Activated effector memory CD4-positive, alpha-beta T cell treated with Interleukin-2 at 50 U/mL for 16 hours (primary cell): Measurements from ENCODE around the gene MTPN.
A peak's percentile ranks its signal among the peaks of the same experiment; 100 is the strongest.

Experiments
- DNase-seq: peaks from one replicate; pipeline ENCODE4 v3.0.0-alpha.2; 2020

MTPN gene

DNA sequence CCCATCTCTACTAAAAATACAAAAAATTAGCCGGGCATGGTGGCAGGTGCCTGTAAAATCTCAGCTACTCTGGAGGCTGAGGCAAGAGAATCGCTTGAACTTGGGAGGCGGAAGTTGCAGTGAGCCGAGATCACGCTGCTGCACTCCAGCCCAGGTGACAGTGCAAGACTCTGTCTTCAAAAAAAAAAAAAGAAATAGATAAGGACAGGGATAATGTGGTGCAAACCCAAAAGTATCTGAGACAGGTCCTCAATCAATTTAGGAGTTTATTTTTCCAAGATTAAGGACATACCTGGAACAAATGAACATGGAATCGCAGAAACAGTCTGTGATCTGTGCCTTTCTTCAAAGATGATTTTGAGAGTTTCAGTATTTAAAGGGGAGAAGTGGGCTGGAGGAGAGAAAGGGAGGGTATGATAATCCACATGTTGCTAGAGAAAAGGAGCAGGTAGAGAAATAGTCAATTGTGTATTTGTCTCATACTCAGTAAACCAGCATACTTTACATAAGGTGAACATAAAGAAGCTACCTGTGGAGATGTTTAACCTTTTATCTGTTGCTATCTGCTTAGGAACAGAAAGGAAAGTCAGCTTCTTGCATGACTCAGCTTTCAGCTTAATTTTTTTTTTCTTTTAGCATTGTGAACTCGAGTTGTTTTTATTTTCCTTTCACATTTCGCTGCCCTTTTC, 4.9 kb upstream of the MTPN start:
- DNase-seq: no peak

DNA sequence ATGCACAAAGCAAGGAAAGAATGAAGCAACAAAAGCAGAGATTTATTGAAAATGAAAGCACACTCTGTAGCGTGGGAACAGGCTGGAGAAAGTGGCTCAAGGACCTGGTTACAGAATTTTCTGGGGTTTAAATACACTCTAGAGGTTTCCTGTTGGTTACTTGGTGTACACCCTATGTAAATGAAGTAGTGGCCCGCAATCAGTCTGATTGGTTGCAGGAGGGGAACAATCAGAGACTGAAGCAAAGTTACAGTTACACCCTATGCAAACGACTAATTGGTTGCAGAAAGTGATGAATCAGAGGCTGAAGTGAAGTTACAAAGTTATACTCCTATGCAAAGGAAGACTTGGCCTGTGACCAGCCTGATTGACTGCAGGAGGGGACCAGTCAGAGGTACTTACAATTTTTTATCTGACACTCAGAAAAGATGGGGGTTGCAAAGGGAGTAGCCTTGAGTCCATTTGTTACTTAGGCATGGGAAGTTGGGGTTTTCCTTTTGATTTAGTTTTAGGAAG, 3.6 kb upstream of the MTPN start:
- DNase-seq: peak; percentile 32

DNA sequence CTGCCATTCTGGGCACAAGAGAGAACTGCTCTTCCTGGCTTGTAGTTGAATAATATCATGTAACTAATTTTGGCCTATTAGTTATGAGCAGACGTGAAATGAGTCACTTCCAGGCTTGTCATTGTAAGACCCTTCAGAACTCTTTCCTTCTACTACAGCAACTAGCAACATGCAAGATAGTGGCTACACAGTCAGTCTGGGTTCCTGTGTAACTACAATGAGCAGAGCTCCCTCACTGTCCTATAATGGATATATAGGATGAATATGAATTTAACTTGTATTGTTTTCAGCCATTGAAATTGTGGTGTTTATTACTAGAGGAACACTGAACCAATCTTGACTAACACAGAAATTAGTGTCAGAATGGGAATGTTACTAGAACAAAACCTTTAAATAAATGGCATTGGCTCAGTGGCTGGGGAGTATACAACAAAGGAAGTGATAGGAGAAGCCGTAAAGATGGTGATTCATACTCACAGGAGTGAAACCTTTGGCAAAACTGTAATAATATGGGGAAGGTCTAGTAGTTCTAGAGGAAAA, 2.9 kb upstream of the MTPN start:
- no peak for DNase-seq

DNA sequence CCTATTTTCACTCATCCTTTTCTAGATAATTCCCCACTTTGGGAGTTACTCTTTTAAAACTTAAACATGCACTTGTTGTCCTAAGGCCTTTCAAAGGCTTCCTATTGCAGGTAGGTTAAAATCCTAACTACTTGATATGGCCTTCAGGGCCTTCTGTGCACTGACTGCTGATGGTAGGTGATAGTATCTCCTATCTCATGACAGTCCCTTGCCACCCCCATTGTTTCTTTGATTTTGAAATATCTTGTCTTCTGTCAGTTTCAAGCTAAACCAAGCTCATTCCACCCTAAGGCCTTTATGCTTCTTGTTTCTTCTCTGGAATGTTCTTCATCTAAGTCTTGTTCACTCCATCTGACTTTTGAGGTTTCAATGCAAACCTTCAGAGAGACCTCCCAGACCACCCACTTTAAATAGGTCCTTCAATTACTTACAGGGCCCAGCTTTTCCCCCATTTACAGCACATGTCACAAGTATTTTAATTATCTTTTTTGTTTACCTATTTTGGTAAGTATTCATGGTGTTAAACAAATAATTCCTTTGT, 2.4 kb upstream of the MTPN start:
- no peak for DNase-seq

DNA sequence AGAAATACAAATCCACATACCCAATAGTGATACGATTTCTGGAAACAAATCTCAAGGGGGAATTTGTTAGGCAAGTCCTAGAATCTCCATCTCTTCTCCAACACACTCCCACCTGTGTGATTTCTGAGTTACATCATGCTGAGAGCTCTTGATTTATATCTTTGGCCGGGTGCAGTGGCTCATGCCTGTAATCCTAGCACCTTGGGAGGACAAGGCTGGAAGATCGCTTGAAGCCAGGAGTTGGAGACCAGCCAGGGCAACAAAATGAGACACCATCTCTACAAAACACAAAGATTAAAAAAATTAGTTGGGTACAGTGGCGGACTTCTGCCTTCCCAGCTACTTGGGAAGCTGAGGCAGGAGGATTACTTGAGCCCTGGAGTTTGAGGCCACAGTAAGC, 1.5 kb upstream of the MTPN start:
- no peak for DNase-seq

DNA sequence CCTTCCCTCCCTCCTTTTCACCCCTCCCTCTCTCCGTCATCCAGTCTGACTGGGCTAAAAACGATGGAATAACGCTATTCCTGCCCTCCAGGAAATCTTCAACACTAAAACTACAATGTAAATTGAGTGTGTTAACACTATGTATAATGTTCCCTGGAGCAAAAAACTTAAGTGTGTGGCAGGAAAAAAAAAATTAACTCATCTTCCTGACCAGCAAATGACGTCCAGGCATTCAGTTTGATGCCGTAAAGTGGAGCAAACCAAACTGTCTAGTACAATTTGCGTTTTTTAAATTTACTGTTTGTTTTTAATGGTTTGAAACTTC, 545 bp upstream of the MTPN start:
- DNase-seq: no peak

DNA sequence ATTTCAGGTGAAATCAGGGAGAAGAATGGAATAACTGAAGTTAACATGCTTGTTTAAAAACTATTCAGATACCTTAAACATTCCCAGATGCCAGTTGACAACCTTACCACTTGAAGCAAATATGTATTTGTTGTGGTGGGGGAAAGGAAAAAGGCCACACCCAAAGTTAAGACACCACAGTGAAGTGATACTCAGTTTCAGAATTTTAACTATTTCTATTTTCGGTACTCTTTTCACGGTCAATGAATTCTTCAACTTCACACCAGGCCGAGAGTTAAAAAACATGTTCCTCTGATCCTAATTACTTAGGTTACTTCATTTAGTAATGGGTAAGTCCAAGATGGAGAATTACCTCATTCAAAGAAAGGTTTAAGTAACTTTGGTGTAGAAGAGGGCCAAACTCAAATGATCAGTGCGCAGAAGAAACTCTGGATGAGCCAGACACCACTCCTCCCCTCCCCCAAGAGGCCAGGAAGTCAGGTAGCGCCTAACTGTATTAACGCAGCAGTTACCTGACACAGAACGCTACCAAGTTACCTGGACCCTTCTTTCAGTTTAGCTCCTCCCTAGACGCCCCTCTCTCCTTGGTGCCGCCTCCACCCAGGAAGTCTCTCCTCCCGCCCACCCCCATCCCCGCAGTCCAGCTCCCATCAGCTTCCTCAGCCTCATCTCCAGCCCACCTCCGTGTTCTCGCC, 700 bp downstream of the MTPN start:
- DNase-seq: peak; percentile 14

DNA sequence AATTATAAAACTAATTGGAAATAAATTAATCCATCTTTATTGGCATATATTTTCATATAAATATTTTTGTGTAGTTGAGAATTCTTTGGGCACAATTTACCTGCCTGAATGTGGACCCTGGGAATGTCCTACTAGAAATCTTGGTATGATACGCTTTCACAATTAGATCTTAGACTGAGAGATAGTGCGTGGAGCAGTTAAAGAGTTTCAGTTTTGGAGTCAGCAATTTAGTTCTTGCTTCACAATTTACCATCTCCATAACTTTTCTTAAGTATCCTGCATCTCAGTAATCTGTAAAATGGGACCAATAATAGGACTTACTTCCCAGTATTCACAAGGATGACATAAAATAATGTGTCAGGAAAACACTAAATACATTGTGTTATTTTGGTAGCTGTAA, 2.0 kb downstream of the MTPN start:
- no peak for DNase-seq

DNA sequence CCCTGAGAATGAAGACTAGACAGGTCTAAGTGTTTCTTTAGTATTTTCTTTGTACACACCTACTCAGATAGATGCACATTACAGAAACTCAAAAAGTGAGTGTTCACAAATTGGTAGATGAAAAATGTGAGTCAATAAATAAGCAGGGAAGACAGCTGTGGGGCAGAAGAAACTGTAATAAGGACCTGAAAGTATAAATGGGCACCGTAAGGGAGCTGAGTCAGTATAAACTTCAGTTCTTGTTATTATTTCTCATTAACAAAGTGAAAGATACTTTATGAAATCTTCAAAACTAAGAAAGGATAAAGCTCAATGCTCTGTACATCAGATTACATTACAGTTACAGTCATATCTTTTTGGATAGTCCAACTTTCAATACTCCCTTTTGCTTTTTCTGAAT, 2.5 kb downstream of the MTPN start:
- no peak for DNase-seq

DNA sequence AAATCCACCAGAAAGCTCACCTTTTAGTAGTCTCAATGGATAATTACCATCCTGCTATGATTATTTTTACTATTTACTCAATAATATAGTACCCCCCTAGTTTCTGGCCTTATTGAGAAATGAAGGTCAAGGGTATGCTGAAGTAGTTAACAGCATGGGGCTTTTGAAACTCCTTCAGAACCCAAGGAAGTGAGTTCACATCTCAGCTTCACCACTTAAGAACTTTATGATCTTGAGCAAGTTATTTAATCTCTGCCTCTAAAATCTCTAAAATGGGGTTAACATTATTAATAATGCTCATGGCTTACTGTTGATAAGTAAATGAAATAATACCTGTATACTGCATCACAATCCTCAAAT, 5.8 kb downstream of the MTPN start:
- no peak for DNase-seq

DNA sequence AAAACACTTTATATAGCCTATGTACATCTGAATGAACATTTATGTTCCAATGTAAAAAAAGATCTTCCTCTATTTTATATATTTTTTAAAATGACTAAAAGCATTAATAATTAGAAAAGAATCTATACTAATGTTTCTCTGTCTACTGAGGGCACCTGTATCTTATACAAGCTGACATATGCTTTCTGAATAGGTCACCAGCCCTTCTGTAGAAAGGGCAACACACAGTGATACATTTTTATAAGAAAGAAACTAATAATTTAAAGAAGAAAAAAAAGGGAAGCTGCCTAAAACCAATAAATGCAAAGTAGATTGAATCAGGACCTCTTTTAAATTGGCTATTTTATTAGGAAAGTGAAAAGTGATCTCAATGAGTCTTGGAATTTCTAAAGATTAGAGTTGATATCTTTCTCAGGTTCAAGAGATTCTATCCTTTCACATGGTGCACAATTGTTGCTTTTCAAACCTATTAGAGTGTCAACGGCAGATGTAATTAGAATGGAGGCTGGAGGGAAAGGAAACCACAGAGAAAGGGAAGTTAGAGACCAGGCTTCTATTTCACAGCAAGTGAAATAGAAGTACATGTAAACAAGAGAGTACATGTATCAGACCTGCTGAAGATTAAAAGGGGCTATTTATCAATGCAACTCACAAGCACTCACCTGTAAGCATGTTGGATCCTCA, 6.3 kb downstream of the MTPN start:
- no peak for DNase-seq

DNA sequence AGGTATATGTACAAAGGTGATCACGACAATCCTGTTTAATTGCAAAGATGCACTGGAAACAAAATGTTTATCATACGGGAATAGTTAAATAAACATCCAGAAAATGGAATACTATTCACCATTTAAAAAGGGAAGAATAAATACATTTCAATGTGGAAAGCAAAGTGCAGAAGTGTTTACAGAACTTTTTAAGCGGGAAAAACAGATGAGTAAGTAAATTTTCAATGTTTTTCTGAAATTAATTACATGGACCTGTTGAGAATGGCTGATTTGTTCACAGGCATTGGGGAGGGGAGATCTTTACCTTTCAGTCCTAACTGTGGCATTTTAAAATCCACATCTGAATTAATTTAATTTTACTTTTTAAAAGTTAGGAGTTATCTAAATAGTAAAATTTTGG, 7.1 kb downstream of the MTPN start:
- no peak for DNase-seq

DNA sequence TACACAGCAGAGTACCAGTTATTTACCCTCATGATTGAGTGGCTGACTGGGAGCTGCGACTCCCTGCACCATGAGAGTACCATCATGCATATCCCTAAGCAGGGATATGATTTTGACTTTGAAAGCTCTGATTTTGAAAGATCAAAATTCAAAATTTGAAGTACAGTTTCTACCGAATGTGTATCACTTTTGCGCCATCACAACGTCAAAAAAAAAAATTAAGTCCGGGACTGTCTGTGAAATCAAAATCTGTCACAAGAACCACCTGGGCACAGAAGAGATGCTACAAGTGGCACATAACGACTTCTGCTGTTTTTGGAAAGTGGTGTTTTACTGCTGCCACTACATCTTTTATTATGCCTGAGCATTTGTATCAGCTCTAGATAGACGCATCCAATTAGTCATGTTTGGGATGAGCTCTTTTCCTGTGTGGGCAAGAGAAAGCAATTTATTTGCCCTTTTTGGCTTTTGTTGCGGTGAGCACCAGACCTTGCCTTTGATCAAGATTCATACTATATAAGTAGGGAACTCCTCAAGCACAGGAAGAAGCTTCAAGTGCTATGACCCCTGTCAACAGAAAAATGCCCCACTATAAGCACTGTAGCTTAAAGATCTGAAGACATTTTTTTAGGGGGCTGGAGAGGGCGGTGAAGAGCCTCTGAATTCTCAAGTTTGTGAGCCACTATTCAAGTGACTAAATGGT, 10.7 kb downstream of the MTPN start:
- no peak for DNase-seq

DNA sequence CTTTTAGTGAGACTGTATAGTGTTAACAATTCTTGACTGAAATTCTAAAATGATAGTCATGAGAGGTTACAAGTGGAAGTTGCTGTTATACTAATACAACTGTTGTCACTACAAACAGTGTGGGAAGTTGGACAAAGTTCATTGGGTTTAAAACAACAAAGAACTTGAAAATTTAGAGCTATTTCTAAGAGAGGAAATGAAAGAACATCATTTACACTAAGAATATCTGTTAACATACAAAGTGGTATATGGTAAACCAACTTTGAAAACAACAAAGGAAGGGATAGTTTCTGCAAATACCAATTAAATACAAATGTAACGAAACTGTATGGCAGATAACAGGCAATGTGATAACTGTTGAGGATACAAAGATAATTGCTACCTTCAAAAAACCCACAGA, 11.6 kb downstream of the MTPN start:
- DNase-seq: no peak

DNA sequence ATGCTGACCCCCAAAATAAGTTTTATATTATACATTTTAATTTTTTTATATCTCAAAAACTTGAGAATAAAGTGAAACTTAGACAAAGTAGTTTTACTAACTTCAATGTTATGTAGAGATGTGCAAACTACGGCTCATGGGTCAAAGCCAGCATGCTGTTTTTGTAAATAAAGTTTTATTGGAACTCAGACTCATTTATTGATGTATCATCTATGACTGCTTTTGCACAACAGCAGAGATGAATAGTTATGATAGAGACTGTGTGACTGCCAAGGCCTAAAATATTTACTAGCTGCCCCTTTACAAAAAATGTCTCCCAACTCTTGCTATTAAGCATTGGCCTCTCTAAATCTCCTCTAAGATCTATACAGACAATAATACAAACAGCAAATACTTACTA, 12.4 kb downstream of the MTPN start:
- DNase-seq: no peak

DNA sequence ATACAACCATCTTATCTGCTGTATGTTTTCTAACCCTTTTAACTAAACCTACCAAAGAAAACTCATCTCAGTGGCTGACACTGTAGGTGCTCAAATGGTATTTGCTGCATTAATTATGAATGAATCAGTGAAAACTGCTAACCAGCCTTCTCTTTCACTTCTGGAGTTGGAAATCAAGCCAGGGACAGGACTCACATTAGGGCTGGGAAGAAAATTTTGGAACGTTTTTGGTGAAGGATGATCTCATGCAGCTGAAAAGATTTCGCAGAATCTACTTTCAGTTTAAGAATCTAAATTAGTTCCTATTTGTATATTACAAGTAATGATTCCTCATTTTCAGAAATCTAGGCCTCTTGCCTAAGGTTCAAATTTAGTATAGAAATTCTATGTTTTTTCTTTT, 12.9 kb downstream of the MTPN start:
- DNase-seq: no peak

DNA sequence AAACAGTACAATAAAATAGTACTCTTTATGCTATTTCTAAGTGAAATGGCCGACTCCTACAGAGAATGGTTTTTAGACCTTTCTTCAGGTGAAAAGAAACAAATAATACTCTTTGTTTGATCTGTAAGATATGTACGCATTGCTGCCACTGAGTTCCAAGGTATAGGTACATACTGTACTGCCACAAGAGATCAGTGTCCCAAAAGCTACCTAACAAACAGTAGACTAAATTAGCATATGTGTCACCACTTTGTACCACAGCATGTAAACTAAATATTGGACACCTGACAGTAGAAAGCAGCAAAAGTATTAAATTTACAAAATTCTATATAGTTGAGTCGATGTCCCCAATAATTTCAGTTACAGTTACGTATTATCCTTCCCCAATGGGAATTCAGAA, 14.4 kb downstream of the MTPN start:
- DNase-seq: no peak

DNA sequence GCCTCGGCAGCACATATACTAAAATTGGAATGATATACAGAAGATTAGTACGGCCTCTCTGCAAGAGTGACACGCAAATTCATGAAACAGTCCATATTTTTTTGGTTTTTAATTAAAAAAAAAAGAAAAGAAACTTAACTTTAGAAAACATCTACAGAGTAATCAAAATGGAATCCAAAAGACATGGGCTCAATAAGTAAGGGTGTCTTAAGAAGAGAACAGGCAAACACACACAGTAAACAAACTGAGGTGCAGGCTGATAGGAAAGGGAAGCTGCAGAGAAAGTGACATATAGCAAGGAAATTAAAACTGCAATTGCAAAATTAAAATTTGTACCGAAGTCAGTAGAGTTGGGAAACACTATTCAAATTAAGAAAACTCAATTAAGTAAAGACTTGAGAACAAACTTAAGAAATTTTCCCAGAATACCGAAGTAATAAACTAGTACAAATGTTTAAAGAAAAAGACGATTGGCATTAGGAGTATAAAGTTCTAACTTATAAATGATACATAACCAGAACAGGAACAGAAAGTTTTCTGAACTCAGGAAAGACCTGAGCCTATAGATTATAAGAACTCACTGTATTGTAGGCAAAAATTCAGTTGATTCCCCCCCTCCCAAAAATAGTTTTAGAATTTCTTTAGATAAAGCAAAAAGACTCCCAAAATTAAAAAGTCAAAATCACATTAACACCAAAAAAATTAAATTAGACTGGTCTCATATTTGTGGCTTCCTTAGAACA, 16.3 kb downstream of the MTPN start:
- no peak for DNase-seq

DNA sequence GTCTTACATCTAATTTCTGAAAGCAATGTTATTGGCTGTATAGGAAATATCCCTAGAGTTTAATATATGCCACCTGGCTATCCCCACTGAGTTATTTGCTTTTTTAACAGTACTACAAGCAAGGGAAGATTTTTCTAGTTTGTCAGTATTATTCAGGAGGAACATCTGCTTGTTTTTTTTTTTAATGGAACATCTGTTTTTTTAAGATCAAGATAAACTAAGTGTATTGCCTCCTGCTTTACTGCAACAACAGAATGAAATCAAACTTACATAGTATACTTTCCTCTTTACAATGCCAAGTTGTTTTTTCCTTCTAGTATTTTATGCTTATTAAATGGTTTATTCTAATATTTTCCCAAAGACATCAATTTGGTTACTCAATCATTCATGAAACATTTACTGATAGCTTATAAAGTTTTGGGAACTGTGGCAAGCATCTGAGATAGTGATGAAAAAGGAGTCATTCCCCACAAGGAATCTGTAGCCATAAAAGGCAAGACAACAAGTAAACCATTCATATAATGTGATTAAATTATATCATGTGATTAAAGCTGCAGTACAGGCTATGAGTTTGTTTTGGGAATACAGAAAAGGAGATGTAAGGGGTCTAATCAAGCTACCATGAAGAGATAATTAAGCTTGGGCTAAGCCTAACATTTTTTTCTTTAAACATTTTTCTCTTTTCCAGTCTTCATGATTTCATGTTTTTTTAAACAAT, 17.4 kb downstream of the MTPN start:
- no peak for DNase-seq

DNA sequence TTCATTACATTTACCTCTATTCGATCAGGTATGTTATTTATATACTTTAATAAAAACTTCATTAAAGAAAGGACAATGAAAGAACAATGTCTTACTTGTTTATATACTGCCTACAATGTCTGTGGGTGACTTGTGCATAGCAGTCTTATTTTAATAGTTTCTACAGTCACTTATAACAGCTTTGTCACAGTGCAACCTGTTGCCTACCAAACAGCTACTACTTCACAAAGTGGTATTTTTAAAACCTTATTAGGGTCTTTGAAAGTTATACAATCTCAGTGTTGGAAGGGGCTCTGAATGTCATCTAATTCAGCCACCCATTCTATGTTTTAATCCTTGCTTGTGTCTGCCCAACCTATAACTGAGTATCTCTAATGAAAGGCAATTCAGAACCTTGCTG, 19.0 kb downstream of the MTPN start:
- DNase-seq: no peak

DNA sequence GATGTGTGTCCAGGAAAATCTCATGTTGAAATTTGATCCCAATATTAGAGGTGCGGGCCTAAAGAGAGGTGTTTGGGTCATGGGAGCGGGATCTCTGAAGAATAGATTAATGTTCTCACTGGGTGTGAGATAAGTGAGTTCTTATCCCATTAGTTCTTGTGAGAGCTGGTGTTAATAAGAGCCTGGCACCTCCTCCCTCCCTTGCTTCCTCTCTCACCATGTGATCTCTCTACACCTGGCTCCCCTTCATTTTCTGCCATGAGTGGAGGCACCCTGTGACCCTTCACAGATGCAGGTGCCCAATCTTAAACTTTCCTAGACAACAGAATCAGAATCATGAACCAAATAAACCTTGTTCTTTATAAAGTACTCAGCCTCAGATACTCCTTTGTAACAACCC, 19.5 kb downstream of the MTPN start:
- no peak for DNase-seq

DNA sequence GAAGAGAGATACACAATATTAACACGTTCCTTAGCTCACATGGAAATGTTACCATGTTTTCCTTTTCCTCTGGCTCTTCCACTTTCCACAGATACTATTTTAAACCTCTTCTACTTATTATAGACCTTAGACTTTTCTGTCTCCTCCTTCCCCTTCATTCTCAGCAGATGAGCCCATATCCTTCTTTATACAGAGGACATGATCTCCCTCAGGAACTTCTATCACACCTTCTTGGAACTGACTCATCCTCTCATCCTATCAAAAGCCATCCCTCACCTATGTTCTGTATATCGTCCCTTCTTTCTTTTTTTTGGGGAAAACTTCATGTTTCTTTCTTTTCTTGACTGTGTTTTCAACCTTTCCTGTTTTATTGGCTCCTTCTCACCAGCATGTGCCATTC, 20.8 kb downstream of the MTPN start:
- no peak for DNase-seq
